Left renal cortex interstitium (tissue), 4 donors: Measurements from ENCODE around the gene HSD3B1. TPM values are rescaled to one million over a fixed set of nuclear protein-coding genes. Genes with fewer than 3 reads are reported as not detected.
A peak's percentile ranks its signal among the peaks of the same experiment; 100 is the strongest.
"Not testable (repeated sequence)": the region's sequence is repeated elsewhere in the genome, so short reads cannot be mapped to it uniquely, and the experiment has no call there.

Source experiments
- DNase-seq, 4 donors: peaks; one replicate each; pipeline ENCODE4 v3.0.0-alpha.2; 2013; ENCODE audit warnings: low read depth in 4 of 4, low spot score in 2 of 4, missing footprints in 1 of 4
- polyA plus RNA-seq, 4 donors: library from polyadenylated mRNA; unstranded; fragments of 120-200 nt; gene quantifications; one replicate each; pipeline ENCODE4 v1.2.1, GENCODE V29; 2013; ENCODE audit not compliant: insufficient read length in 4 of 4

HSD3B1 gene
- polyA plus RNA-seq, 4 donors, result 0.27 to 1.1 (median 0.36) TPM; not detected in 1

- no peak for DNase-seq
Measured at GRCh38 chr1:119551218-119551617, 44.2 kb downstream of the HSD3B1 start.

GRCh38 chr1:119552656-119553055 lies 45.6 kb downstream of the HSD3B1 start:
- DNase-seq, result not testable (repeated sequence)

GRCh38 chr1:119553302-119554071 lies 46.5 kb downstream of the HSD3B1 start:
- DNase-seq, result not testable (repeated sequence)

GRCh38 chr1:119554183-119554582 lies 47.2 kb downstream of the HSD3B1 start:
- peak in 3 of 4 donors; percentile 10 to 31 (median 15) for DNase-seq

- DNase-seq, result no peak
Measured at GRCh38 chr1:119556423-119556822, 49.4 kb downstream of the HSD3B1 start.

- not testable (repeated sequence) for DNase-seq
Measured at GRCh38 chr1:119560402-119560801, 53.4 kb downstream of the HSD3B1 start.

- no peak for DNase-seq
Measured at GRCh38 chr1:119564548-119564947, 57.5 kb downstream of the HSD3B1 start.

Other genes starting within 250 kb of the HSD3B1 start
- 100 to 1,000 TPM in 2 of 4 donors, 10 to 100 TPM in 2; 57.8 to 107 (median 94.8) TPM for gene HAO2, start 138.4 kb upstream of the HSD3B1 start, polyA plus RNA-seq
- gene HSD3B2, start 92.1 kb upstream of the HSD3B1 start, polyA plus RNA-seq, result 1 to 10 TPM in 3 of 4 donors, under 1 TPM in 1; 0.87 to 3.0 (median 2.0) TPM
- gene ZNF697, start 141.1 kb downstream of the HSD3B1 start, polyA plus RNA-seq, result 10 to 100 TPM; 19.4 to 22.0 (median 20.3) TPM
- 100 to 1,000 TPM; 238 to 270 (median 250) TPM for gene PHGDH, start 204.7 kb downstream of the HSD3B1 start, polyA plus RNA-seq